Measurements from ENCODE around the gene PPM1H.
"Not testable (repeated sequence)": the region's sequence is repeated elsewhere in the genome, so short reads cannot be mapped to it uniquely, and the experiment has no call there.

DNA sequence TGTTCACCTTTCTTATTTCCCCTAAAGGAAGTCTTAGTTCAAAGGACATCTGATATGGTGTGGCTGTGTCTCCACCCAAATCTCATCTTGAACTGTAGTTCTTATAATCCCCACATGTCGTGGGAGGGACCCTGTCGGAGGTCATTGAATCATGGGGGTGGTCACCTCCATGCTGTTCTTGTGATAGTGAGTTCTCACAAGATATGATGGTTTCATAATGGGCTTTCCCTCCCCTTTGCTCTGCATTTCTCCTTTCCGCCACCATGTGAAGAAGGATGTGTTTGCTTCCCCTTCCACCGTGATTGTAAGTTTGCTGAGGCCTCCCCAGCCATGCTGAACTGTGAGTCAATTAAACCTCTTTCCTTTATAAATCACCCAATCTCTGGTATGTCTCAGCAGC, 123.5 kb downstream of the PPM1H start:
- not testable (repeated sequence) for TF ChIP-seq POLR2AphosphoS5 (IDR thresholded peaks at IDR 0.05; ENCODE audit: borderline replicate concordance, low read depth, low read length); EZH2 (IDR thresholded peaks at IDR 0.05); FOXP2 (optimal IDR thresholded peaks at IDR 0.05; ENCODE audit: control extremely low read depth, extremely low read length, insufficient read depth)

Measured in SK-N-MC (cell line).